ENCODE results near the gene C2CD4C. TPM values are rescaled to one million over a fixed set of nuclear protein-coding genes. Genes with fewer than 3 reads are reported as not detected.

C2CD4C gene
- polyA plus RNA-seq, 1 donor (not counting 4 experiments of a cell fraction or from before 2014, with no cell fraction given), result 1.6 TPM

- no peaks in the 10 kb centered on the region for H3K27me3 ChIP-seq (ENCODE audit: control insufficient read depth, extremely low read depth, insufficient read depth, low read length)
- H3K9ac ChIP-seq (ENCODE audit: control insufficient read depth, extremely low read depth, insufficient read depth, low read length), result no peak overlapping the region
- H3K4me2 ChIP-seq (ENCODE audit: control insufficient read depth, extremely low read depth, insufficient read depth, low read depth, low read length), result no peak overlapping the region
- TF ChIP-seq, protein P1, sequence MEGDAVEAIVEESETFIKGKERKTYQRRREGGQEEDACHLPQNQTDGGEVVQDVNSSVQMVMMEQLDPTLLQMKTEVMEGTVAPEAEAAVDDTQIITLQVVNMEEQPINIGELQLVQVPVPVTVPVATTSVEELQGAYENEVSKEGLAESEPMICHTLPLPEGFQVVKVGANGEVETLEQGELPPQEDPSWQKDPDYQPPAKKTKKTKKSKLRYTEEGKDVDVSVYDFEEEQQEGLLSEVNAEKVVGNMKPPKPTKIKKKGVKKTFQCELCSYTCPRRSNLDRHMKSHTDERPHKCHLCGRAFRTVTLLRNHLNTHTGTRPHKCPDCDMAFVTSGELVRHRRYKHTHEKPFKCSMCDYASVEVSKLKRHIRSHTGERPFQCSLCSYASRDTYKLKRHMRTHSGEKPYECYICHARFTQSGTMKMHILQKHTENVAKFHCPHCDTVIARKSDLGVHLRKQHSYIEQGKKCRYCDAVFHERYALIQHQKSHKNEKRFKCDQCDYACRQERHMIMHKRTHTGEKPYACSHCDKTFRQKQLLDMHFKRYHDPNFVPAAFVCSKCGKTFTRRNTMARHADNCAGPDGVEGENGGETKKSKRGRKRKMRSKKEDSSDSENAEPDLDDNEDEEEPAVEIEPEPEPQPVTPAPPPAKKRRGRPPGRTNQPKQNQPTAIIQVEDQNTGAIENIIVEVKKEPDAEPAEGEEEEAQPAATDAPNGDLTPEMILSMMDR (optimal IDR thresholded peaks at IDR 0.05 in 1 of 3, IDR thresholded peaks at IDR 0.05 in 1 of 3, conservative IDR thresholded peaks at IDR 0.05 in 1 of 3; ENCODE audit: extremely low read depth in 1 of 3, insufficient read depth in 2 of 3, low read length in 3 of 3), result no peak
- no peak for TF ChIP-seq EZH2 (IDR thresholded peaks at IDR 0.05; ENCODE audit: low read length)
- H3K79me2 ChIP-seq (ENCODE audit: control insufficient read depth, insufficient read depth, low read length), result no peaks in the 10 kb centered on the region
- no peak overlapping the region for H3K27ac ChIP-seq (ENCODE audit: control insufficient read depth, insufficient read depth, low read length)
- no peaks in the 10 kb centered on the region for H3K9me3 ChIP-seq (ENCODE audit: control insufficient read depth, low read depth, low read length)
- DNase-seq (ENCODE audit: low read depth, low spot score) (no peak), FAIRE-seq (no peak)
- H2AFZ ChIP-seq (ENCODE audit: control insufficient read depth, low read length), result no peak overlapping the region
- H3K4me3 ChIP-seq (ENCODE audit: control insufficient read depth in 2 of 3, extremely low read depth in 1 of 3, insufficient read depth in 2 of 3, low read depth in 1 of 3, low read length in 3 of 3), result no peak overlapping the region
- no peaks in the 10 kb centered on the region for H3K9me1 ChIP-seq (ENCODE audit: control insufficient read depth, extremely low read depth, insufficient read depth, low read length)
- dilution Hi-C loops (cut with MboI; ENCODE audit: extremely low pct_ligation_motif_present, low sequenced_read_pairs), result no loop called here
- H4K20me1 ChIP-seq (ENCODE audit: control insufficient read depth, extremely low read depth, insufficient read depth, low read length), result no peaks in the 10 kb centered on the region
- H3K36me3 ChIP-seq (ENCODE audit: control insufficient read depth in 2 of 2, extremely low read depth in 1 of 2, insufficient read depth in 2 of 2, low read length in 2 of 2), result no peaks in the 10 kb centered on the region
- H3K4me1 ChIP-seq (ENCODE audit: control insufficient read depth, extremely low read depth, insufficient read depth, low read length), result no peaks in the 10 kb centered on the region
These were observed 7.7 kb downstream of the C2CD4C start for GRCh38 chr19:400976-401865.

DNA sequence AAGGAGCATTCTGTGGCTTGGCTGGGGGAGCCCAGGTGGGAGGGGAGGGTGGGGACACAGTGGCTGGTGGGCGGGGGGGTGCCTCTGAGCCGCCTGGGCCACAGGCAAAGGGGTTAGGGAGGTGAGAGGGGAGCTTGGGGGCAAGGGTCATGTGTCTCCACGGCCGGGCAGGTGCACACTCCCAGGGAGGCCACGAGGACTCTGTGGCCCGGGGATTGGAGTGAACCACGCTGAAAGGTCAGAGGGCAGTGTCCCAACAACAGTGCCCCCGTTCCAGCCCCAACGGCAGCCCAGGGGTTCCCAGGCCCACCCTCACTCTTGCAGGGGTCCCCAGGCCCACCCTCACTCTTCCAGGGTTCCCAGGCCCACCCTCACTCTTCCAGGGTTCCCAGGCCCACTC lies 9.6 kb downstream of the C2CD4C start:
- no peak for TF ChIP-seq EZH2 (IDR thresholded peaks at IDR 0.05; ENCODE audit: low read length)
- TF ChIP-seq, protein P1 (optimal IDR thresholded peaks at IDR 0.05 in 1 of 3, IDR thresholded peaks at IDR 0.05 in 1 of 3, conservative IDR thresholded peaks at IDR 0.05 in 1 of 3; ENCODE audit: extremely low read depth in 1 of 3, insufficient read depth in 2 of 3, low read length in 3 of 3), result no peak

More for the DNA sequence above, 9.6 kb downstream of the C2CD4C start:
- H3K27me3 ChIP-seq (ENCODE audit: control insufficient read depth, extremely low read depth, insufficient read depth, low read length), result no peaks in the 10 kb centered on the region
- DNase-seq (ENCODE audit: low read depth, low spot score), result no peak
- H3K36me3 ChIP-seq (ENCODE audit: control insufficient read depth in 2 of 2, extremely low read depth in 1 of 2, insufficient read depth in 2 of 2, low read length in 2 of 2), result no peaks in the 10 kb centered on the region
- H3K9ac ChIP-seq (ENCODE audit: control insufficient read depth, extremely low read depth, insufficient read depth, low read length), result no peak overlapping the region
- peaks cover 8% of the 10 kb centered on the region for H3K9me3 ChIP-seq (ENCODE audit: control insufficient read depth, low read depth, low read length)
- no peak overlapping the region for H3K27ac ChIP-seq (ENCODE audit: control insufficient read depth, insufficient read depth, low read length)
- no peaks in the 10 kb centered on the region for H3K79me2 ChIP-seq (ENCODE audit: control insufficient read depth, insufficient read depth, low read length)
- FAIRE-seq, result no peak
- H4K20me1 ChIP-seq (ENCODE audit: control insufficient read depth, extremely low read depth, insufficient read depth, low read length), result no peaks in the 10 kb centered on the region
- H3K4me2 ChIP-seq (ENCODE audit: control insufficient read depth, extremely low read depth, insufficient read depth, low read depth, low read length), result no peak overlapping the region
- dilution Hi-C loops (cut with MboI; ENCODE audit: extremely low pct_ligation_motif_present, low sequenced_read_pairs), result no loop called here
- H3K4me3 ChIP-seq (ENCODE audit: control insufficient read depth in 2 of 3, extremely low read depth in 1 of 3, insufficient read depth in 2 of 3, low read depth in 1 of 3, low read length in 3 of 3), result no peak overlapping the region
- H3K9me1 ChIP-seq (ENCODE audit: control insufficient read depth, extremely low read depth, insufficient read depth, low read length), result no peaks in the 10 kb centered on the region
- no peak overlapping the region for H2AFZ ChIP-seq (ENCODE audit: control insufficient read depth, low read length)
- no peaks in the 10 kb centered on the region for H3K4me1 ChIP-seq (ENCODE audit: control insufficient read depth, extremely low read depth, insufficient read depth, low read length)

Data from keratinocyte (primary cell).